Lung microvascular endothelial cell (primary cell): ENCODE data around the gene C12orf75. TPM values are rescaled to one million over a fixed set of nuclear protein-coding genes. Genes with fewer than 3 reads are reported as not detected.
"Not testable (repeated sequence)": the region's sequence is repeated elsewhere in the genome, so short reads cannot be mapped to it uniquely, and the experiment has no call there.

Source experiments
- DNase-seq, 2 donors: peaks; one replicate each; pipeline versions ENCODE4 v3.0.0 to v3.0.0-alpha.2; 2010; ENCODE audit warnings: low read depth in 2 of 2
- total RNA-seq: library from RNA; depleted of rRNA; stranded (reverse); fragments of >200 nt; gene quantifications from 2 replicates; pipeline ENCODE4 v1.2.1, GENCODE V29; 2014

The C12orf75 gene
- total RNA-seq, 1 donor from 2014 or later, result 5.8 TPM

GRCh38 chr12:105309384-105309783, 21.1 kb upstream of the C12orf75 start:
- not testable (repeated sequence) for DNase-seq

DNA sequence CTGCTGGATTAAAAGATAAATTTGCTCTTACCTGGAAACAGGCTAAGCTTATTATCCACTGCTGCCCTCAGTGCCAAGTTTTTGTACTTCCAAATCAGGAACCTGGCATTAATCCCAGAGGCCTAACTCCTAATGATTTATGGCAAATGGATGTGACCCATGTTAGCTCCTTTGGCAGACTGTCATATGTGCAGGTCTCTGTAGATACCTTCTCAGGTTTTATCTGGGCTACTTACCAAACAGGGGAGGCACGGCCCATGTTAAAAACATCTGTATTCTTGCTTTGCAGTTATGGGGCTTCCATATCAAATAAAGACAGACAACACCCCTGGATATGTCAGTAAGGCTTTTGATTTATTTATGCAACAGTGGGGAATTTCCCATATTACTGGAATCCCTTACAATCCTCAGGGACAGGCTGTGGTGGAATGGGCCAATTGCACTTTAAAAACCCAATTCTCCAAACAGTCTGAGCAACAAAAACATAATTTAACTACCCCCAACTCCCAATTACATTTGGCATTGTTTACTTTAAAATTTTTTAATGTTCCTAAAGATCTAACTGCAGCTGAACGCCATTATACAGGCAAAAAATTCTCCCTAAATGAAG, 19.9 kb upstream of the C12orf75 start:
- peak in 1 of 2 donors; percentile 72 for DNase-seq

- not testable (repeated sequence) for DNase-seq
These were observed 18.6 kb upstream of the C12orf75 start for GRCh38 chr12:105311936-105312335.

DNA sequence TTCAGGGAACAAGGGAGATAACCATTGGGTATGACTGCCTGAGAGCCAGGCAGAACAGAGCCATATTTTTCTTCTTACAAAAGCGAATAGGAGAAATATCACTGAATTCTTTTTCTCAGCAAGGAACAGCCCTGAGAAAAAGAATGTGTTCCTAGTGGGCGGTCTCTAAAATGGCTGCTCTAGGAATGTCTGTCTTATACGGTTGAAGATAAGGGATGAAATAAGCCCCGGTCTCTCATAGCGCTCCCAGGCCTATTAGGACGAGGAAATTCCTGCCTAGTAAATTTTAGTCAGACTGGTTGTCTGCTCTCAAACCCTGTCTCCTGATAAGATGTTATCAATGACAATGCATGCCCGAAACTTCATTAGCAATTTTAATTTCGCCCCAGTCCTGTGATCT, 16.7 kb upstream of the C12orf75 start:
- DNase-seq, result not testable (repeated sequence)

GRCh38 chr12:105315130-105315529, 15.4 kb upstream of the C12orf75 start:
- DNase-seq, result peak in 1 of 2 donors; percentile 54

DNA sequence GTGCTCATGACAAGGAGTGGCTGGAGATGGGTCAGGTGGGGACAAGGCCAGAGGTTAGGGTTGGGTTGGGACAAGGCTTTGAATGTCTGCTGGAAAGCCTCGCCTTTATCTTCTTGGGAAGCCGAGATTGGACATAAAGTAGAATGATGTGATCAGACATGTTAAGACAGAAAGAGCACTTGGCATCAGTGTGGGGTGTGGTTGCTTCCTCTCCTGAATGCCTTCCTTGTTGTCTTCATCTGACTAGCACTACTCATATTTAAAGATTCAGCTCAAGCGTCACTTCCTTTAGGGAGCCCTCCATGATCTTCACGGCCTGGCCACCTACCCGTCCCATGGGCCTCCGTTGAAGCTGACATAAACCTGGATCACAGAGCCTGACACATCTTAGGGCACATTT, 14.8 kb upstream of the C12orf75 start:
- no peak for DNase-seq

DNA sequence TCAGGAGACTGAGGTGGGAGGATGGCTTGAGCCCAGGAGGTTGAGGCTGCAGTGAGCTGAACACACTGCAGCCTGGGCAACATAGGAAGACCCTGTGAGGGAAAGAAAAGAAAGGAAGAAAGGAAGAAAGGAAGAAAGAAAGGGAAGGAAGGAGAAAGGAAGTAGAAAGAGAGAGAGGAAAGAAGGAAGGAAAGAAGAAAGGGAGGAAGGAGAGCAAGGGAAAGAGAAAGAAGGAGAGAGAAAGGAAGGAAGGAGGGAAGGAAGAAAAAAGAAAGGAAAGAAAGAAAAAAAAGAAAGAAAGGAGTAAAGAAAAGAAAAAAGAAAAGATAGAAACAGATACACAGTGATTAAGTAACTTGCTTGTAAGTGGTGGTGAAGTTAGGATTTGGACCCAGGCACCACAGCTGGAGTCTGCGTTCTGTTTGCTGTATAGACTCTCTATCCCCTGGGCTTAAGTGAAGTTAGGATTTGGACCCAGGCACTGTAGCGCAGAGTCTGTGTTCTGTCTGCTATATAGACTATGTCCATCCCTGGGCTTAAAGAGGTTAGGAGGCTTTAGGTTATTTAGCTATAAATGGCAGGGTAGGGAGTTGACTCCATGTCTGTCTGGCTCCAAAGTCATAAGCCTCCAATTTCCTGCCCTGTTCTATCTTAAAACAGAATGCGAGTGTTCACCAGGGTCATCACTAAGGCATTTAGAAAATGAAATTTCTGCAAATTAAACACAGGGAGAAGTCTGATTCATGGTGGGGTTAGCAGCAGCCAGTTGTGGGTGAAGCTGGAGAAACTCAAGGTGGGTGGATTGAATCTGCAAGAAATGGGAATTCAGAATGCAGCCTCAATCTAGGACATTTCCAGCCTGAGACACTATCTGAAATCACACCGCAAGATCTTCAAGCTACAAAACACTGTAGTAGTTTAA, 13.3 kb upstream of the C12orf75 start:
- DNase-seq, result no peak

DNA sequence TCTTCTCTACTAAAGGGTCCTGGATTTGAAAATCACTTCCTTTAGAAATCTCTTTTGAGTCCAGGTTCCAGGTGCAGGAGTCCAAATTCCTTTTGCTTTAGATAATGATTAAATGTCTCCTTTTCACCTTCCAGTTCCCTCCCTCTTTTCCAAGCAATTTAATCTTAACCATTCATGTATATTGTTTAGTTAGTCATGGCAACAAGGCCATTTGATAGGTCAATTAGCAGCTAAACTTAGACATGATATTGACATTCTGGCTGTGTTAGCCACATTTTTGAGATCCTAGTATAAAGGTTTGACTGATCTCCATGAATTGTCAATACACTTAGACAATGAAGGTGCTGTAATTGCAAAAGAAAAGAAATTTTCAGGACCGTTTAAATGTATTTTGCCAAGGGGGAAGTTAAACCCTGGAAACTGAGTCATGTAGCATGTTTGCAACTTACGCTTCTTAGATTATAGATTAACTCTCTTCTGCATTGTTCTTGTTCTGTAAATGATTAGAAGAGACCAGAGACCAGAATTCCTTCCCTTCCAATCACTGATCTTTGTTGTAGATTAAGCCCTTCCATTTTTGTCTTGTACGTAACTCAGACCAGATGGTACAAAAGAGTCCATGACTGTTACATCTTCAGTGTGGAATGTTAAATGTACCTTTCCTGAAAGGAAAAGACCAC, 12.4 kb upstream of the C12orf75 start:
- DNase-seq, result no peak

GRCh38 chr12:105318651-105319483, 11.6 kb upstream of the C12orf75 start:
- DNase-seq, result no peak

- DNase-seq, result no peak
These were observed 10.7 kb upstream of the C12orf75 start for GRCh38 chr12:105319691-105320209.

DNA sequence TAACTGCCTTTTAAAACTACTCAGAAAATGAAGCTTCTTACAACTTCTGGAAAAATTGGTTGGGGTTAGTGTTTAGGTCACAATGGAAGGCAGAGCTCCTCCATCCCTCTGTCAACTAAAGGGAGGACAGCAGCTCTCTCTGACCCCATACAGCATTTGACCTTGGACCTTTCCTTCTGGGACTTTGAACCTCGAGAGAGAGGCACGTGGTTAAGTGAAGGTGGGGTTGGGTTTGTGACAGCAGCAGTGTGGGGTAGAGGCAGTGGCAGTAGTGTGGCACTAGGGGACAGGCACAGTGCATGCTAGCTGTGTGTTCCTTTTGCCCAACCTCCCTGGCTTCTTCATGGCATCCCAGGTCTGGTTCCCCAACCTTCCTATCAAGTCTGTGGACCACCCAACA, 9.4 kb upstream of the C12orf75 start:
- no peak for DNase-seq

DNA sequence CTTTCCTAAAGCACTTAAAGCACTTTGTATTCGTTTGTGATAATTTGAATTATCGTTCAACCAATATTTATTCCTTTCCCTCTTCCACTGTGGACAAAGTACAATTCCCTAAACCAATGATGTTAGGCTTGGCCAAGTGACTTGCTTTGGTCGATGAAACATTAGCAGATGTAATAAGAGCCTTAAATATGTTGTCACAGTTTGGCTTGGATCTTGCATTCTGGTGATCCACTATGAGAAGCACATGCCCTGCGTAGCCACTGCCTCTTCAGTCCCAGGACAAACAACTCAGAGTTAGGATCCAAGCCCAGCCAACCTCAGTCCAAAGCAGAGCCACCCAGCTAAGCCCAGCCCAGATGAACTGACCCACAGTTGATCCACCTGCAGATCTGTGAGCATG, 8.4 kb upstream of the C12orf75 start:
- DNase-seq, result no peak

DNA sequence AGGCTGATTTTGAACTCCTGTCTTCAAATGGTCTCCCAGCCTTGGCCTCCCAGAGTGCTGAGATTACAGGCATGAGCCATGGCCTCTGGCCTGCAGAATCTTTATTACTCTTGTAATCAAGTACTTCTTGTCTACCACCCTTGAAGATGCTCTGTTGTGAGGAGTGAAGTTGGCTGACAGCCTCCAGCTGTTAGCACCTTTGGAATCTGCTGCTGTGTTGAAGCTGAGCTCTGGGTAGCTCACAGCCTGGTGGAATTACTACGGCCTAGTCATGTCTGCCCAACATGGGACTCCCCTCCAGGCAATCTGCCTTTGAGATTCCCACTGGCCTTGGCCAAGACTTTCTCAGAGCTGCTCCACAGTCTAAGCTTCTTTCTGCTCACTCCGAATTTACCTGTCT, 5.8 kb upstream of the C12orf75 start:
- no peak for DNase-seq

DNA sequence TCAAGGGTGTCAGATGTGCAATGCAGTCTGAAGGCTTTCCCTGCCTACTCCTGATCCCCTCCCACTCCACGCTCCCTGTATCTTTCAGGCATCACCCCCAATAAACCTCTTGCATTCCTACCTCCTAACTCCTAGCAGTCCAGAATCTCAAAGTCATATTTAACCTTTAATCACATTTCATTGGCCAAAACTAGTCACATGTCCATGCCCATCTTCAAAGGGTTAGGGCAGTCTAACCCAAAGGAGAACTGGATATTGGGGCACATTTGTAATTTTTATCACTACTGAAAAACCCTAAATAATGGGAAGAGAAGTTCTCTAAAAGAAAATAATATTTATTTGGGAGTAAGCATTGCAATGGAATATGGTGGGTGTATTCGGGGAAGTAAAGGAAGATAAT, 5.4 kb upstream of the C12orf75 start:
- no peak for DNase-seq

GRCh38 chr12:105329926-105330282, 587 bp upstream of the C12orf75 start:
- no peak for DNase-seq

DNA sequence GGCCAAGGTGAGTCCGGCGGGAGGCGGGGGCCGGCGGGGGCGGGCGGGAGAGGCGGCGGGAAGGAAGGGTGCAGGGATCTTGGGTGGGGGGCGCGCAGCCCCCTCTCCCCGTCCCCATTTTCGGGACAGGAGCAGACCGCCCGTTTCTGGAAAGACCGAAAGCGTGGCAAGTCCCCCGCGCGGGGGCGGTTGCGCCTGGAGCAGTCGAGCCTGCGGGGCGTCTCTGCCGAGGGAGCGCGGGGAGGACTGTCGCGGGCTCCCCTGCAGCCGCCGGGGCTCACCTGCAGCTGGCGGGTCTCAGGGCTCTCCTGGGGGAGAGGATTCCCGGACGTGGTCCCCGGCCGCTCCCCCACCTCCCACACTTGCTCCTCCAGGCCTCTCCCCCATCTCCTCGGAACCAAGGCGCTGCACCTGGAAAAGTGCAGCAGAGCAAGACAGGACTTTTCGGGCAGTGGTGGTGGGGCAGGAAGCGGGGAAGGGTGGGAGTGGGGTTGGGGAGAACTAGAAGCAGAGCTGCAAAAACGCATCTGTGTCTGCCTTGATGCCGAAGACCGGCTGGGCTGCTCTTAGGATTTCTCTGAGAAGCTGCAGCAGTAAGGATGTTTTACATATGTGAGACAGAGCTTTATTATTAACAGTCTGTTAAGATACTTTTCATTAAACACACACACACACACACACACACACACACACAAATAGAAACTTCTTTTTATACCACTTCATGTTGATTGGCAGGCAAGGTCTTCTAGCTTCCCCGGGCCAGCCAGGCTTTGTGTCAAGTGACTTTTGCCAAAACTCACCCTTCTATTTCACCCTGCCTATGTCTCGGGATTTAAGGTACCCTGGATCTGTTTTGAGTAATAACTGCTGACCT, 677 bp downstream of the C12orf75 start:
- DNase-seq, result peak in 1 of 2 donors; percentile 35

- DNase-seq, result no peak
These were observed 1.3 kb downstream of the C12orf75 start for GRCh38 chr12:105331805-105332251.

- not testable (repeated sequence) for DNase-seq
These were observed 1.8 kb downstream of the C12orf75 start for GRCh38 chr12:105332286-105332685.

- DNase-seq, result no peak
These were observed 2.4 kb downstream of the C12orf75 start for GRCh38 chr12:105332925-105333324.

DNA sequence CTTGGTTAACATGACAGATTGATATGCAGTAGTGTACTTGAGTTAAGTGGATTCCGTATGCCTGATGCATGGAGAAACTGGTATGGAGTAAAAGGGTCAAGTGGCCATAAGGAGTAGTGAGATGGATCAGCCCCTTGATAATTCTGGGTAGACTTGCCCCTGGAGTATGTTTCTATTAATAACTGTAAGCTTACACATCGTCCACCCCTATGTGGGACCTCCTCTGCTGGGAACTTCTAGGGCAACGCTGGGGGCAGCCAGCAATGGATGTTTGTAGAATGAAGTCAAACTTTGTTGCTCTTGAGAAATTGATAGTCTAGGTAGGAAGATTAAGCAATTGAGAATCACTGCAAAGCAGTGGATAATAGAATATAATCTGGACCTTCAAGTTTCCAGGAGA, 3.5 kb downstream of the C12orf75 start:
- DNase-seq, result no peak
